GM18499 (cell line): ENCODE results near the gene ATXN2.
"Not testable (repeated sequence)": the region's sequence is repeated elsewhere in the genome, so short reads cannot be mapped to it uniquely, and the experiment has no call there.

Experiments used
- ATAC-seq: cut with Tn5 transposase; IDR thresholded peaks from one replicate; pipeline ENCODE4 v1.9.1; 2021; ENCODE audit warnings: moderate number of reproducible peaks; ENCODE audit not compliant: insufficient read depth, unreplicated experiment

ATXN2 gene

GRCh38 chr12:111598637-111599452 is at the start of gene ATXN2:
ATXN2 (minus strand) TSS chr12:111599315; CDS start chr12:111599034, 281 bp downstream.
- ATAC-seq: no peak

GRCh38 chr12:111645433-111645832 is 46.3 kb upstream of the ATXN2 start:
- ATAC-seq: no peak

- ATAC-seq: no peak
These were observed 44.3 kb upstream of the ATXN2 start for GRCh38 chr12:111643427-111643826.

GRCh38 chr12:111642681-111643426 is 43.7 kb upstream of the ATXN2 start:
- no peak for ATAC-seq

GRCh38 chr12:111640506-111640905 is 41.4 kb upstream of the ATXN2 start:
- ATAC-seq: no peak

- ATAC-seq: no peak
These were observed 39.4 kb upstream of the ATXN2 start for GRCh38 chr12:111638556-111638955.

- no peak for ATAC-seq
These were observed 37.3 kb upstream of the ATXN2 start for GRCh38 chr12:111636209-111636945.

GRCh38 chr12:111635524-111635923 is 36.4 kb upstream of the ATXN2 start:
- ATAC-seq: no peak

- no peak for ATAC-seq
These were observed 29.6 kb upstream of the ATXN2 start for GRCh38 chr12:111628505-111629260.

GRCh38 chr12:111626230-111626629 is 27.1 kb upstream of the ATXN2 start:
- no peak for ATAC-seq

GRCh38 chr12:111624540-111624939 is 25.4 kb upstream of the ATXN2 start:
- ATAC-seq: no peak

GRCh38 chr12:111617841-111618240 is 18.7 kb upstream of the ATXN2 start:
- ATAC-seq: not testable (repeated sequence)

- no peak for ATAC-seq
These were observed 17.1 kb upstream of the ATXN2 start for GRCh38 chr12:111616177-111616623.

- no peak for ATAC-seq
These were observed 8.1 kb upstream of the ATXN2 start for GRCh38 chr12:111607239-111607638.

- ATAC-seq: no peak
These were observed 7.7 kb upstream of the ATXN2 start for GRCh38 chr12:111606767-111607230.

- ATAC-seq: no peak
These were observed 7.0 kb upstream of the ATXN2 start for GRCh38 chr12:111605911-111606766.

- ATAC-seq: not testable (repeated sequence)
These were observed 3.7 kb upstream of the ATXN2 start for GRCh38 chr12:111602857-111603256.

GRCh38 chr12:111602348-111602747 is 3.2 kb upstream of the ATXN2 start:
- no peak for ATAC-seq

GRCh38 chr12:111600986-111601385 is 1.9 kb upstream of the ATXN2 start:
- ATAC-seq: not testable (repeated sequence)
